GM19463 (cell line): ENCODE results near the gene TLE1.
"Not testable (repeated sequence)": the region's sequence is repeated elsewhere in the genome, so short reads cannot be mapped to it uniquely, and the experiment has no call there.

ENCODE experiments used
- ATAC-seq: cut with Tn5 transposase; IDR thresholded peaks from one replicate; pipeline ENCODE4 v1.9.1; 2021; ENCODE audit warnings: mild to moderate bottlenecking, moderate library complexity; ENCODE audit not compliant: unreplicated experiment

The TLE1 gene

GRCh38 chr9:81602887-81603680 is 86.3 kb downstream of the TLE1 start:
- no peak for ATAC-seq

GRCh38 chr9:81601639-81602623 is 87.4 kb downstream of the TLE1 start:
- ATAC-seq: no peak

DNA sequence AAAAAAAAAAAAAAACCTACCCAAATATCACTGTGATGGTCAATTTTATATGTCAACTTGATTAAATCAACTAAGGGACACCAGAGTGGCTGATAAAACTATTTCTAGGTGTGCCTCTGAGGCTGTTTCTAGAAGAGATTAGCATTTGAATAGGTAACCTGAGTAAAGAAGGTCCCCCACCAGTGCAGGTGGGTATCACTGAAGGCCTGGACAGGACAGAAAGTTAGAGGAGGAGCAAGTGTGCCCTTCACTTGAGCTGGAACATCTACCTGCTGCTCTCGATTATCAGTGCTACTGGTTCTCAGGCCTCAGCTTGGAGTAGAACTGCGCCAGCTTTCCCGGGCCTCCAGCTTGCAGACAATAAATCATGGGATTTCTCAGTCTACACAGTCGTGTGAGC is 88.7 kb downstream of the TLE1 start:
- no peak for ATAC-seq

DNA sequence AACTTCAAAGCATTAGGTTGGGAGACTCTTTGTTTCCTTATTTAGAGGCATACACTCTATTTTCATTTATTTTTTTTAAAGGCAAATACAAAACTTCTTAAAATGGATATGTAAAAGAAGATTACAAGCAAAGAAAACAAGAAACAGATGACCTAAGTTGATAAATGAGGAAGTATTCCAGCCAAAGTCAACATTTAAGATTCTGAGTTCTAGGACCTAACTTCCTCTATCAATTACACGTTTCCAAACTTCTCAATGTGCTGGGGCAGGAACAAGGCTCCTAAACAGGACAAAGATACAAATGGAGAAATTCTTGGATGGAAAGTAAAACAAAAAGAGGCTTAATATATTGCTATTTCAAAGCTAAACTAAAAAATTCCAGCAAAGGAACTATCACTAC is 89.5 kb downstream of the TLE1 start:
- no peak for ATAC-seq

DNA sequence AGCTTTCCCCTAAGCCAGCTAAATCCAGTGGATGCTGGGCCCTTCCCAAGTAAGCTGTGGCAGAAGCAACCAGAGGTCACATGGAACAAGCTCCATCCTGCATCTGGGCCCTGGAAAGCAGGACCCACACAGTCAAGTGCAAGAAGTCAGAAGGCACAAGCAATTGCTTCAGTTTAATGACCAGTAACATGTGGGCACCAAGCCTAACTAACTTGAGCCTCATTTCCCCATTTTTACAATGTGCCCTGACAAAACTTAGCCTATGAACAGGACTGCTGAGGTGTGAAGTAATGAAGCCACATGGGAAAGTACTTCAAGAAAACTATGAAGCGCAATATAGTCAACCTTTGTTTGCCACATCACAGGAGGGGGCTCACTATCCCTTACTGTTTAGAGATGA is 90.5 kb downstream of the TLE1 start:
- ATAC-seq: no peak

DNA sequence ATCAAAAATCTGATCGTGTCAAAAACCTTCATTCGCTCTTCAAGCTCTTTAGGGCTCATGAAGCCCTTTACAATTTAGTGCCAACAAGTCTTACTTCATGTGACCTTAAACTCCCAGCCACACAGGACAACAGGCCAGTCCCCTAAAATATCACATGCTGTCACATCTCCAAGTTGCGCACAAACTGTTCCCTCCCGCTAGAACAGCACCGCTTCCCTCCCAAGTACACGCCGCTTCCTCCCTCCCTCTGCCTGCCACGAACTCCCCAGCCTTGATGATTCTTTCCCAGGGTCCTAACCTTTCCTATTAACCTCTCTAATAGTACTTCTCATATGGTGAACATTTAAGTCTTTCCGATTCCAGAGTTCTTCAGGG is 91.2 kb downstream of the TLE1 start:
- no peak for ATAC-seq

- ATAC-seq: no peak
Measured at GRCh38 chr9:81597419-81598122, 91.8 kb downstream of the TLE1 start.

DNA sequence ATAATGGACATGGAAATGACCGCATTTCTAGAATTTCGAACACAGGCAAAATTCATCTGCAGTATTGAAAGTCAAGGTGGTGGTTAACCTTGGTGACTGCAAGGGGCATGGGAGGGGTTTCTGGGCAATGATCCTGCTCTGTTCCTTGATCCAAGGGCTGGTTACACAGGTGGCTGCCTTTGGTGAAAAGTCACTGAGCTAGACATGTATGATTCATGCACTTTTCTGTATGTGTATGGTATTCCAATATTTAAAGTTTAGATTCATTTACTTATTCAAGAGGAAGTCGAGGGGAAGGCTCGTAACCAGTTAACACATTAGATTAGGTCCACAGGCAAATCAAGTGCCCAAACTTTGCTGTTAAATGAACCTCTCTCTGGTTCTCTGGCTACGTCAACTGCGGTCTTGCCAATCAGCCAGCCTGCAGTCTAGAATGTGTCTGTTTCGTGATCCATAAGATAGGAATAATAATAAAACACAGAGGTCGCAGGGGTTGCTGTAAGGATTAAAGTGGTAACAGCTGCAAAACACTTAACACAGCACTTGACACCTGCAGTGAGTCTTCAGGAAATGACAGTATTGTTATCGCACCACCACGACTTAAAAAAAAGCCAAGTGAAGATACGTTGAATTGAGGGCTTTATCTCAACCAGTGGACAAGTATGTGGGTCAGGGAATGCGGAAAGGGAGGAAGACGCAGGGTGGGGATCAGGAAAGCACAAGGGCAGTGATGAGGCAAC is 92.5 kb downstream of the TLE1 start:
- no peak for ATAC-seq

- no peak for ATAC-seq
Measured at GRCh38 chr9:81595887-81596543, 93.3 kb downstream of the TLE1 start.

- ATAC-seq: not testable (repeated sequence)
Measured at GRCh38 chr9:81595293-81595692, 94.1 kb downstream of the TLE1 start.

DNA sequence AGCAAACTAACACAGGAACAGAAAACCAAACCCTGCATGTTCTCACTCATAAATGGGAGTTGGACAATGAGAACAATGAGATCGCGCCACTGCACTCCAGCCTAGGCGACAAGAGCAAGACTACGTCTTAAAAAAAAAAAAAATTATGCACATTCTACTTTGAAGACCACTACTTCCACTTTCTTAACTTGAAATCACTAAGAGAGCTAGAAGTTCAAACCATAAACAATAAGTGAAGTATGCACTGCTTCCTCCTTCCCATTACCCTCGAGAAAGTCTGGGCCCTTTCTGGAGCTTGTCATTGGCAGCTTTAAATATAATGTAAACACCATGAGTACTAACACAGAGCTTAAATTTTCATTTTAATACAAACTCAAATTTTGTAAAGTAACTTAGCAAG is 94.9 kb downstream of the TLE1 start:
- ATAC-seq: no peak

- no peak for ATAC-seq
Measured at GRCh38 chr9:81592887-81593266, 96.5 kb downstream of the TLE1 start.

GRCh38 chr9:81591791-81592190 is 97.6 kb downstream of the TLE1 start:
- ATAC-seq: no peak

- no peak for ATAC-seq
Measured at GRCh38 chr9:81590688-81591087, 98.7 kb downstream of the TLE1 start.

DNA sequence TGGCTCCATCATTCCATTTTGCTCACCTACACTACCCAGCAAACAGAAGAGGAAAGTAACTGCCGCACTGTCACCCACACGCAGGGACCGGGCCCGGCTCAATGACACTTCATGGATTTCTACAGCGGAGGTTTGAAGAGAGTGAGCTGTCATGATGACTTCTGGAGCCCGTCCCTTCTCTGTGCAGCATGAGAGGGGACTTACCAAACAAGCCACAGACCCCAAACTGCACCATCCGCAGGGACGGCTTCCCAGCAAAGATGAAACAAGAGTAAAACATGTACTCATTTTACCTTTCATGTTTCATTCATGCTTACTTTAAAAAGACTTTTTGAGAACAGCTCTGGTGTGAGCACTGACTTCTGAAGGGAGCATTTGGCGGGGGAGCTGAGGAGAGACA is 99.5 kb downstream of the TLE1 start:
- ATAC-seq: no peak

- no peak for ATAC-seq
Measured at GRCh38 chr9:81589392-81589791, 100.0 kb downstream of the TLE1 start.

- ATAC-seq: no peak
Measured at GRCh38 chr9:81588148-81588871, 101.0 kb downstream of the TLE1 start.

- ATAC-seq: no peak
Measured at GRCh38 chr9:81586786-81587185, 102.6 kb downstream of the TLE1 start.

DNA sequence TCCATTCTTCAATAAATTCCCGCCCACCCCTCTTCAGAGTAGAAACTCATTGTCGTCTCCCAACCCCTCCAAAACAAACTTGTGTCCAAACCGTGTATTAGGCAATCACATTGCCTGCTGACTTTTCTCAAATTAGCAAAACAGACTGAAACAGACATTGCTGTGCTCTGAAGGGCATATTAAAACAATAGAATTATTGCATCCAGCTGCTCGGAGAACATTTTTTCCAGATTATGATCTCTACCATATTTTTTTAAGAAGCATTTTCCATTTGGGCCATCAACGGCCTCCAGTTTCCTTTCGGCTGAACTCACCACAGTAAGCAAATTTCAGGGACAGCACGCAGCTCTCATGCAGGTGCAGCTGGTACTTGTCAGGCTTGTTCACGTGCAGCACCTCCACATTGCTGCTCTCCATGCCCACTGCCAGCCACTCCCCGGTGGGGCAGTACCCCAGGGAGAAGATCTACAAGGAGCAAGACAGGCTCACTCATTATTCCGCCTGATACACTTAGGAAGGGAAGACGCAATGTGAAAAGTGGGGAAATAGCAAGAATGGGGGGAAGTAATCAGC is 104.1 kb downstream of the TLE1 start:
- no peak for ATAC-seq
